Kidney (tissue), 14 donors: ENCODE measurements around the gene MAGI1. TPM values are rescaled to one million over a fixed set of nuclear protein-coding genes. Genes with fewer than 3 reads are reported as not detected.

Source experiments
- DNase-seq, 5 donors: peaks; one replicate each; pipeline ENCODE4 v3.0.0-alpha.2; 2013 to 2020
- FAIRE-seq: peaks from 2 replicates; lab custom pipeline; 2012; peaks lifted over from hg19 to GRCh38; lab: Jason Lieb, UNC
- H3K27ac ChIP-seq, 2 donors: one replicate each; pipeline ENCODE4 v1.7.0; 2013; ENCODE audit warnings: low read depth in 2 of 2, low read length in 2 of 2, inconsistent platforms in 1 of 2
- H3K27me3 ChIP-seq: one replicate; pipeline ENCODE4 v1.7.1; 2013; ENCODE audit warnings: low read length, inconsistent platforms; ENCODE audit not compliant: control insufficient read depth, insufficient read depth
- H3K36me3 ChIP-seq, 3 donors: one replicate each; pipeline versions ENCODE4 v1.7.0 to v1.7.1; 2013; ENCODE audit warnings: low read length in 3 of 3, control low read depth in 1 of 3, inconsistent platforms in 1 of 3; ENCODE audit not compliant: insufficient read depth in 3 of 3, control insufficient read depth in 2 of 3
- H3K4me1 ChIP-seq, 3 donors: one replicate each; pipeline versions ENCODE4 v1.7.0 to v1.7.1; 2013; ENCODE audit warnings: low read length in 3 of 3, inconsistent platforms in 1 of 3, low read depth in 1 of 3; ENCODE audit not compliant: control insufficient read depth in 2 of 3, insufficient read depth in 2 of 3
- H3K4me3 ChIP-seq, 3 donors: one replicate each; pipeline versions ENCODE4 v1.7.0 to v1.8.1; 2013; ENCODE audit warnings: low read length in 3 of 3, control low read depth in 1 of 3, inconsistent platforms in 1 of 3
- H3K9ac ChIP-seq, 3 donors: one replicate each; pipeline versions ENCODE4 v1.7.0 to v1.7.1; 2013; ENCODE audit warnings: low read length in 3 of 3, control low read depth in 1 of 3, inconsistent platforms in 1 of 3
- H3K9me3 ChIP-seq, 3 donors: one replicate each; pipeline versions ENCODE4 v1.7.0 to v1.7.1; 2013; ENCODE audit warnings: low read length in 3 of 3, control low read depth in 1 of 3, inconsistent platforms in 1 of 3; ENCODE audit not compliant: control insufficient read depth in 2 of 3, insufficient read depth in 1 of 3
- intact Hi-C: fragments of 100-400 bp; cut with DNase I; formaldehyde crosslinking; loops from one replicate; pipeline ENCODE4 v1.11.1; 2022
- polyA plus RNA-seq: library from polyadenylated mRNA; stranded (reverse); fragments of 350-450 nt; fragmentation: Illumina TruSeq; extraction: RNeasy Lipid Tissue Mini Kit (QIAGEN cat#74804); gene quantifications from one replicate; pipeline ENCODE4 v1.2.3, GENCODE V29; 2014; ENCODE audit warnings: low read depth, low replicate concordance; ENCODE audit not compliant: insufficient read depth
- total RNA-seq: library from RNA; stranded (reverse); fragmentation: NEBNext Ultra II Directional; extraction: Animal tissue kit (Norgen Biotek cat#: 25700); gene quantifications from one replicate; pipeline ENCODE4 v1.2.1, GENCODE V29; 2021
- TF ChIP-seq, protein P1 (sequence below): IDR thresholded peaks from 3 replicates; pipeline ENCODE4 v1.5.1; 2012; ENCODE audit warnings: mild to moderate bottlenecking, moderate library complexity, borderline replicate concordance; ENCODE audit not compliant: insufficient read depth; ENCODE audit errors: extremely low read depth
- donor health status: control.
- donor health status: control.
- donor health status: control.
- donor health status: control.
- donor health status: control.
- donor health status: DM: yes; HTN: yes; CAD: no.
- donor health status: Normal renal cell carcinoma (clear cell type).

Gene MAGI1
- total and polyA plus RNA-seq, 2 donors from 2014 or later = 8.2 to 42.8 TPM

DNA sequence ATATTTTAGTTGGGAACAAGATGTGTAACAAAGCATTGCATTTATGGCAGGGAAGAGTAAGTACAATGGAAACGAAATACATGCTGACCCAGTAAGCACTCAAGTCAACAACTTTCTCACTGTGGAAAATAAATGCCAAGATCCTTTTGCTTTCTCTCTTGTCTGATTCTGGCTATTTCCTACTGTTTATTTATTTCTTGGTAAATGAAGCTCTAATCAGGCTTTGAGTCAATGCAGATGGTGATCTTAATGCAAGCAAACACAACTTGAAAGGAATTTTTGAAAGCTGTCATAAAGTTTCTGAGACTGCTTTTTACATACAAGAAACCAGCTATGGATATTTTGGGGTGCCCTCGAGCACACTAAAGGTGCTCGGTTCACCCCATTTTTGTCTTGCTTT, 624.8 kb downstream of the MAGI1 start:
- Histone ChIP-seq H3K4me1 (peaks cover 0 to 11% (median 5%) of the 10 kb centered on the region in 3 donors), H3K9ac (no peak overlapping the region), H3K36me3 (no peaks in the 10 kb centered on the region), H3K4me3 (no peak overlapping the region), H3K27ac (no peak overlapping the region), H3K9me3 (no peaks in the 10 kb centered on the region), H3K27me3 (no peaks in the 10 kb centered on the region)
- DNase-seq (peak in 2 of 5 donors; percentile 32 to 64), FAIRE-seq (no peak)
- intact Hi-C loops = no loop called here
- TF ChIP-seq, protein P1, sequence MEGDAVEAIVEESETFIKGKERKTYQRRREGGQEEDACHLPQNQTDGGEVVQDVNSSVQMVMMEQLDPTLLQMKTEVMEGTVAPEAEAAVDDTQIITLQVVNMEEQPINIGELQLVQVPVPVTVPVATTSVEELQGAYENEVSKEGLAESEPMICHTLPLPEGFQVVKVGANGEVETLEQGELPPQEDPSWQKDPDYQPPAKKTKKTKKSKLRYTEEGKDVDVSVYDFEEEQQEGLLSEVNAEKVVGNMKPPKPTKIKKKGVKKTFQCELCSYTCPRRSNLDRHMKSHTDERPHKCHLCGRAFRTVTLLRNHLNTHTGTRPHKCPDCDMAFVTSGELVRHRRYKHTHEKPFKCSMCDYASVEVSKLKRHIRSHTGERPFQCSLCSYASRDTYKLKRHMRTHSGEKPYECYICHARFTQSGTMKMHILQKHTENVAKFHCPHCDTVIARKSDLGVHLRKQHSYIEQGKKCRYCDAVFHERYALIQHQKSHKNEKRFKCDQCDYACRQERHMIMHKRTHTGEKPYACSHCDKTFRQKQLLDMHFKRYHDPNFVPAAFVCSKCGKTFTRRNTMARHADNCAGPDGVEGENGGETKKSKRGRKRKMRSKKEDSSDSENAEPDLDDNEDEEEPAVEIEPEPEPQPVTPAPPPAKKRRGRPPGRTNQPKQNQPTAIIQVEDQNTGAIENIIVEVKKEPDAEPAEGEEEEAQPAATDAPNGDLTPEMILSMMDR = no peak

DNA sequence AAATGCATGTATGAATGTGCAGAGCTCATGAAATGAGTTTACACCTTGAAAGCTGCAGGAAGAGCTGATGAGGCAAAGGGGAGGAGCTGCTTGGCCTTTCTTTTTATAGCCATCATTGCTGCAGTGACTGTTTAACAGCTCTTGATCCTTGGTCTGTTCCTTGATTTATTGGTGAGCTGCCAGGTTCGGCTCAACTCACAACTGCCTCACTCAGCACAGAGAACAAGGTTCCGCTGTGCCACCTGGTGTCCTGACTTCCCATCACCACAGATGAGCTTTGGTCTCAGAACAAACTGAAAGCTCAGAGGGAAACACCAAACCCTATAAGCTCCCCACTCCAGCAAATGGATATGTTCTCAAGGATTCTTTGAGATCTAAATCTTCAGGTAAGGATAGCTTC, 626.1 kb downstream of the MAGI1 start:
- H3K9me3 ChIP-seq = no peaks in the 10 kb centered on the region
- no peak overlapping the region for H3K9ac ChIP-seq
- FAIRE-seq (peak; percentile 95), DNase-seq (peak in 4 of 5 donors; percentile 85 to 94 (median 89))
- no peaks in the 10 kb centered on the region for H3K36me3 ChIP-seq
- TF ChIP-seq, protein P1 = peak; percentile 50
- H3K4me1 ChIP-seq = peaks cover 0 to 11% (median 5%) of the 10 kb centered on the region in 3 donors
- H3K4me3 ChIP-seq = no peak overlapping the region
- no peaks in the 10 kb centered on the region for H3K27me3 ChIP-seq
- no peak overlapping the region for H3K27ac ChIP-seq
- intact Hi-C loops = no loop called here

DNA sequence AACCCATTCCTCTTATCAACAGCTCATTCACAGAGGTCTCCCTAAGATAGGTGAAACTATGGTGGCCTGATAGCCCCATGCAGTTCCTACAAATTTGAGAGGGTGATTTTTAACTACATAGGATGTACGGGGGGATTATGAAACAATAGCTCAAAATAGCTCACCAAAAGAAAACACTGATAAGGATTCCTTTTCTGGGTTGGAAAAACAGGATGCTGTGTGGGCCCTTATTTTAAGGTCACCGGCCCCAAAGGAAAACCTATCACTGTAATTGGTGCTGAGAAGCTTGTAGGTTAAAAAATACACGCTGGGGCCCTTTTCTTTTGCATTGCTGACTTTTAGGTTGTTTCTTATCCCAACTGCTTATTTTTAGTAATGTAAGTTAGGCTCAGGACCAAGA, 627.4 kb downstream of the MAGI1 start:
- no peak overlapping the region for H3K4me3 ChIP-seq
- DNase-seq (no peak), FAIRE-seq (no peak)
- H3K4me1 ChIP-seq = peaks cover 0 to 11% (median 5%) of the 10 kb centered on the region in 3 donors
- H3K9me3 ChIP-seq = no peaks in the 10 kb centered on the region
- H3K9ac ChIP-seq = no peak overlapping the region
- no peaks in the 10 kb centered on the region for H3K27me3 ChIP-seq
- TF ChIP-seq, protein P1 = no peak
- intact Hi-C loops = no loop called here
- H3K36me3 ChIP-seq = no peaks in the 10 kb centered on the region
- no peak overlapping the region for H3K27ac ChIP-seq

DNA sequence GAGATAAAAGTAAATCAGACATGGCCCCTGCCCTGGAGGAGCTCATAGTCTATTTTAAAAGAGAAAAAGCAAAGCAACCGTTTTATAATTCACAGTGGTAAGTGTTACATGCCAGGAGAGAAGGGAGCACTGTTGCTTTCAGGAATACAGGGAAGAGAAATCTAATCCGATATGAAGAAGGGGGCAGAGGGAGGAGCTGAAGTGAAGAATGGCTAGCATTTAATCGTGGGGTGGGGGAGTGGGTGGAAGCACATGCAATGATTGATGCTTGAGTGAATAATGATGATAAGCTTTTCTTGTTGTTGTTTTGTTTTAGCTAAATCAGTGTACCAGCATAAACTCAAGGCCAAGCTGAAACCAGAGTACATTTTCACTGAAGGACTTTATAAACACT, 629.5 kb downstream of the MAGI1 start:
- DNase-seq = peak in 3 of 5 donors; percentile 31 to 62 (median 62)
- no peaks in the 10 kb centered on the region for H3K36me3 ChIP-seq
- H3K27me3 ChIP-seq = no peaks in the 10 kb centered on the region
- H3K4me3 ChIP-seq = no peak overlapping the region
- FAIRE-seq = no peak
- TF ChIP-seq, protein P1 = no peak
- no peaks in the 10 kb centered on the region for H3K9me3 ChIP-seq
- intact Hi-C loops = no loop called here
- no peak overlapping the region for H3K9ac ChIP-seq
- peaks cover 0 to 11% (median 5%) of the 10 kb centered on the region in 3 donors for H3K4me1 ChIP-seq
- H3K27ac ChIP-seq = no peak overlapping the region
